Measurements from ENCODE around the gene PRR20B.
"Not testable (repeated sequence)": the region's sequence is repeated elsewhere in the genome, so short reads cannot be mapped to it uniquely, and the experiment has no call there.

Gene PRR20B

DNA sequence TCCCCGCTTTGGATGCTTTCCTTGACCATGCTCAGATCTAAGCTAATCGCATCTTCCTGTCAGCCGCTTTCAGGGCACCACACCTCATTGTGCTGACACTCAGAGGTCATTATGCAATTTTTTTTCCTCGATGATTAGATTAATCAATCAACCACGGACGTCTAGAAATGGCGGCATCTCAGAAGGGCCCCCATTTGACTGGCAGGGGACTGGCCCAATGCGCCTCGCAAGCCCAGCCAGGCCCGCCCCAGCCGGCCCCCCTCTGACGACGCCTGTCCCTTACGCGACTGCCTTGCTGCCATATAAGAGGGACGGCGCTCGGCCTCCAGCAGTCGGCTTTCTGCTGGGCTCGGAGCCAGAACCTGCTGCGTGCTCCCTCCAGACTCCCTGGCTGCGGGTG is at the start of gene PRR20B:
PRR20B (plus strand) TSS at position 301 of the 400 bp plus-strand sequence. CDS start 387 bp downstream, outside the sequence.
- DNase-seq (ENCODE audit: low read depth) = not testable (repeated sequence)

- no peak for DNase-seq (ENCODE audit: low read depth)
Observed at GRCh38 chr13:57114945-57115344, 32.3 kb upstream of the PRR20B start.

DNA sequence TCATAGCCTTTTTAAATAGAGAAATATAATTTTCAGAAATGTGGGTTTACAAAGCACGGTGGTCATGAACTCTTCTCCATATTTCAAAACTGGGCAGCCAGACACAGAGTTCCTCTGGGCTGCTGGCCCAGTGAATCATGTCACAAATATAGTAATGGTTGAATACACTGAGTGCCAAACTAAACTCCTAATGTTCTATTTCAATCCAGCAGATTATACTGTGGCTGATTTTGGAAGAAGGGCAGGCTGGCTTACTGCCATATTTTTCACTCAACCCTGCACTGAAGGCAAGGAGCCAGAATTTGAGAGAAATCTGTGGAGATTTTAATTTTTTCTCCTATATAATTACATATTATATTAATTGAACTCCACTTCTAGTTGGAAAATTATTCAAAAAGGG is 23.6 kb upstream of the PRR20B start:
- no peak for DNase-seq (ENCODE audit: low read depth)

GRCh38 chr13:57128909-57129308 is 18.4 kb upstream of the PRR20B start:
- no peak for DNase-seq (ENCODE audit: low read depth)

DNA sequence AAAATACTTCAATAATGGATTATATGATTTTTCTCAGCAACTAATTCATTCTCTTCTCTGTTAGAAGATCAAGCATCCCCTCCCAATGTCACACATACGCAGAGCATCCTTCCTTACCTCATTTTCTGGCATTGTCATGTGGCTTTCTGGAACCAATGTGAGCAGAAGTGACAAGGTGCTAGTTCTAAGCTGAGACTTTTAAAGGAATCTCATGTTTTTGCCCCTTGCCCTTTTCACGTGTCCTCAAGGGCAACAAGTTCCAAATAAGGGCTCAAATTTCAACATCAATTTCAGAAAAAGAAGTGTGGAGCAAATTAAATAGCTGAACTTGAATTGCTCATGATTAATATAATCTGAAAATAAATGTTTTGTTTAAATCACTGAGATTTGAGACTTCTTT is 11.2 kb upstream of the PRR20B start:
- DNase-seq (ENCODE audit: low read depth) = no peak

DNA sequence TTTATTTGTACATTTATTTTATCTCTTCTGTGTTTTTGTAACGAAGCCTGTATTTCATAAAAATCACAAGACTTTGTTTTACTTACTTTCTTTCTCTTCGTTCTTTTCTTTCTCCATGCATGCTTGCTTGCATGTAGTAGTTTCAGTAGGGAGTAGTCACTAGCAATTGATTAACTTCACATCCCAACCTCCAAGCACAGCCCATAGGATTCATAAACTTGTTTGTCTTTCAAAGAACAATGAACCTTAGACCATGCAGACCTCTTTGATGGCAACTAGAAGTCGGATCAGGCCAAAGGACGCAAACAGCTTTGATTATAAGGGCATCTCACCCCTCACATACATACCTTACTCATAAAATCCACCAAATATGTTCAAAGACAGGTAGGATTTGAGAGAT is 9.7 kb upstream of the PRR20B start:
- DNase-seq (ENCODE audit: low read depth) = no peak

- no peak for DNase-seq (ENCODE audit: low read depth)
Observed at GRCh38 chr13:57138988-57139387, 8.3 kb upstream of the PRR20B start.

DNA sequence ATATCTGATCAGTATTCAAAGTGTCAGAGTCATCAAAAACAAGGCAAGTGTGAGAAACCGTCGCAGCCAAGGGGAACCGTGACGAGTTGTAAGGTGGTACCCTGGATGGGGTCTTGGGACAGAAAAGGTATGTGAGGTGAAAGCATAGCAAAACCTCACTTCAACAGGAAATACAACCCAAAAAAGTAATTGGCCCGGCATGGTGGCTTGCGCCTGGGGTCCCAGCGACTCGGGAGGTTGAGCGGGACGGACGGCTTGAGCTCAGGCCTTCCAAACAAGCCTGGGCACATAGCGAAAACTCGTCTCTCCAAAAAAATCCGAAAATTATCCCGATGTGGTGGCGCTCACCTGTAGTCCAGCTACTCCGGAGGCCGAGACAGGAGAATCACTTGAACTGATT is 7.5 kb upstream of the PRR20B start:
- not testable (repeated sequence) for DNase-seq (ENCODE audit: low read depth)

DNA sequence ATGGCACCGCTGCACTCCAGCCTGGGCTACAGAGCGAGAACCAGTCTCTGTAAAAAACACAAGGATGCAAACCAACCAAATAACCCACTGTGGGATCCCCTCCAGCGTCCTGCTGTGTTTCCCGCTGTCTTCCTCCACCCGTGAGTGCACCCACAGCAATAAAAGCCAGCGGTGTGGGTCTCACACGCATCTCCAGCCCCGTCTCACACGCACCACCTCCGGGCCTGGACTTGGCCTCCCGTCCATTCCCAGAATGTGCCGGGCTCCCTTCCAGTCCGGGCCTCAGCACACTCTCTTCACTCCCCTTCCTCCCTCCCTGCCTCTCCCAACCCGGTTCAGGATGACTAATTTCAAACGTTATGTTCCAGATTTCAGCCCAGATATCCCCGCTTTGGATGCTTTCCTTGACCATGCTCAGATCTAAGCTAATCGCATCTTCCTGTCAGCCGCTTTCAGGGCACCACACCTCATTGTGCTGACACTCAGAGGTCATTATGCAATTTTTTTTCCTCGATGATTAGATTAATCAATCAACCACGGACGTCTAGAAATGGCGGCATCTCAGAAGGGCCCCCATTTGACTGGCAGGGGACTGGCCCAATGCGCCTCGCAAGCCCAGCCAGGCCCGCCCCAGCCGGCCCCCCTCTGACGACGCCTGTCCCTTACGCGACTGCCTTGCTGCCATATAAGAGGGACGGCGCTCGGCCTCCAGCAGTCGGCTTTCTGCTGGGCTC is 6.9 kb upstream of the PRR20B start, which contains the start of gene PRR20A:
PRR20A (plus strand) TSS at position 684 of the 734 bp plus-strand sequence. CDS start 387 bp downstream, outside the sequence.
- DNase-seq (ENCODE audit: low read depth) = not testable (repeated sequence)

DNA sequence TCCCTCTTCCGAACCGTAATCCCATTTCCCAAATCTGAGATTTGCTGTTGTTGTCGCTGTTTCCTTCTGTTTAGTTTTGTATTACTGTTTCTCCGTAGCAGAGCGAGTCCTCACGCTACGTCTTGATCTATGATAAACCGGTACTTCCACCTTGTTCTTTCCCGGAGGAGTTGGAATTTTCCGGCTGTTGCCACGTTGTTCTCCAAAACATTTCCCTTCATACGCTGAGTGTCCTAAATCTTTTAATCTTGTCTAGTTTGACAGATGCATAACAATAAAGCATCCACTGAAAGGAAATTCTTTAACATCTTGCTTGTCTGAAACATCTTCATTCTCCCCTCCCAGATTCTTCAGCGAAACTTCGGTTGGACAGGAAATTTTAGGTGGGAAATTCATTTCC is 818 bp downstream of the PRR20B start:
- DNase-seq (ENCODE audit: low read depth) = not testable (repeated sequence)

GRCh38 chr13:57153761-57154160 is 6.5 kb downstream of the PRR20B start, which contains the start of gene PRR20C:
Gene PRR20C, plus strand, starts transcription at chr13:57154061. Its CDS starts 387 bp downstream, at chr13:57154448.
- DNase-seq (ENCODE audit: low read depth) = not testable (repeated sequence)

DNA sequence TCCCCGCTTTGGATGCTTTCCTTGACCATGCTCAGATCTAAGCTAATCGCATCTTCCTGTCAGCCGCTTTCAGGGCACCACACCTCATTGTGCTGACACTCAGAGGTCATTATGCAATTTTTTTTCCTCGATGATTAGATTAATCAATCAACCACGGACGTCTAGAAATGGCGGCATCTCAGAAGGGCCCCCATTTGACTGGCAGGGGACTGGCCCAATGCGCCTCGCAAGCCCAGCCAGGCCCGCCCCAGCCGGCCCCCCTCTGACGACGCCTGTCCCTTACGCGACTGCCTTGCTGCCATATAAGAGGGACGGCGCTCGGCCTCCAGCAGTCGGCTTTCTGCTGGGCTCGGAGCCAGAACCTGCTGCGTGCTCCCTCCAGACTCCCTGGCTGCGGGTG is 13.0 kb downstream of the PRR20B start, which contains the start of gene PRR20D:
PRR20D (plus strand) TSS at position 301 of the 400 bp plus-strand sequence. CDS start 387 bp downstream, outside the sequence.
- not testable (repeated sequence) for DNase-seq (ENCODE audit: low read depth)

DNA sequence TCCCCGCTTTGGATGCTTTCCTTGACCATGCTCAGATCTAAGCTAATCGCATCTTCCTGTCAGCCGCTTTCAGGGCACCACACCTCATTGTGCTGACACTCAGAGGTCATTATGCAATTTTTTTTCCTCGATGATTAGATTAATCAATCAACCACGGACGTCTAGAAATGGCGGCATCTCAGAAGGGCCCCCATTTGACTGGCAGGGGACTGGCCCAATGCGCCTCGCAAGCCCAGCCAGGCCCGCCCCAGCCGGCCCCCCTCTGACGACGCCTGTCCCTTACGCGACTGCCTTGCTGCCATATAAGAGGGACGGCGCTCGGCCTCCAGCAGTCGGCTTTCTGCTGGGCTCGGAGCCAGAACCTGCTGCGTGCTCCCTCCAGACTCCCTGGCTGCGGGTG is 19.6 kb downstream of the PRR20B start, which contains the start of gene PRR20E:
PRR20E (plus strand) TSS at position 301 of the 400 bp plus-strand sequence. CDS start 387 bp downstream, outside the sequence.
- DNase-seq (ENCODE audit: low read depth) = not testable (repeated sequence)

- DNase-seq (ENCODE audit: low read depth) = no peak
Observed at GRCh38 chr13:57191667-57192066, 44.4 kb downstream of the PRR20B start.

Measured in stromal cell of bone marrow (primary cell).